Activated CD8-positive, alpha-beta memory T cell treated with anti-CD3 and anti-CD28 coated beads, Interleukin-2, amount 50 U/mL, for 24 hours (primary cell): Measurements from ENCODE around the gene SSC5D.
"Not testable (repeated sequence)": the region's sequence is repeated elsewhere in the genome, so short reads cannot be mapped to it uniquely, and the experiment has no call there.

Source experiments
- DNase-seq: peaks from one replicate; pipeline ENCODE4 v3.0.0-alpha.2; 2020; ENCODE audit errors: extremely low read depth

Gene SSC5D

GRCh38 chr19:55486971-55487923 lies 989 bp upstream of the SSC5D start:
- DNase-seq = no peak

DNA sequence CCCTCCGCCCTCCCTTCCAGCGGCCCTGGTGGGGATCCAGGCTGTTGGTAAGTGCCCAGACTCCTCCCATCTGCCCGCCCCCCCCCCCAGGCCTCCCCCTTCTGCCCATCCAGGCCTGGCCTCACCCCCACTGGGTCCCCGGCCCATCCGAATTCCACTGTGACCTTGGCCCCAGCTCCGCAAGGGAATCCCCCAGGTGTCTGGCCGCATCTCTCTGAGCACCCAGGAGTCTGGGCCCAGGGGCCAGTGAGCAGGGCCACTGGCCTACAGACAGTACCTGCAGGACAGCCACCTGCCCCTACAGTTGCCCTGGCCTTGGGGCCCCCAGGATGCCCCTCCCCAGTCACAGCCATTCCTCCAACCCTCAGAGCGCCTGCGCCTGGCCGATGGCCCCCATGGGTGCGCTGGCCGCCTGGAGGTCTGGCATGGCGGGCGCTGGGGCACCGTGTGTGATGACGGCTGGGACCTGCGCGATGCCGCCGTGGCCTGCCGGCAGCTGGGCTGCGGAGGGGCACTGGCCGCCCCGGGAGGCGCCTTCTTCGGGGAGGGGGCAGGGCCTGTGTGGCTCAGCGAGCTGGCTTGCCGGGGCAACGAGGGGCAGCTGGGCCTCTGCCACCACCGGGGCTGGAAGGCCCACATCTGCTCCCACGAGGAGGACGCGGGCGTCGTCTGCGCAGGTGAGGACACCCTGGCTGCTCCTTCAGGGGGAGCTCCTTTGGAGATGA lies 912 bp downstream of the SSC5D start:
- DNase-seq = no peak

GRCh38 chr19:55489711-55490477 lies 1.7 kb downstream of the SSC5D start:
- no peak for DNase-seq

DNA sequence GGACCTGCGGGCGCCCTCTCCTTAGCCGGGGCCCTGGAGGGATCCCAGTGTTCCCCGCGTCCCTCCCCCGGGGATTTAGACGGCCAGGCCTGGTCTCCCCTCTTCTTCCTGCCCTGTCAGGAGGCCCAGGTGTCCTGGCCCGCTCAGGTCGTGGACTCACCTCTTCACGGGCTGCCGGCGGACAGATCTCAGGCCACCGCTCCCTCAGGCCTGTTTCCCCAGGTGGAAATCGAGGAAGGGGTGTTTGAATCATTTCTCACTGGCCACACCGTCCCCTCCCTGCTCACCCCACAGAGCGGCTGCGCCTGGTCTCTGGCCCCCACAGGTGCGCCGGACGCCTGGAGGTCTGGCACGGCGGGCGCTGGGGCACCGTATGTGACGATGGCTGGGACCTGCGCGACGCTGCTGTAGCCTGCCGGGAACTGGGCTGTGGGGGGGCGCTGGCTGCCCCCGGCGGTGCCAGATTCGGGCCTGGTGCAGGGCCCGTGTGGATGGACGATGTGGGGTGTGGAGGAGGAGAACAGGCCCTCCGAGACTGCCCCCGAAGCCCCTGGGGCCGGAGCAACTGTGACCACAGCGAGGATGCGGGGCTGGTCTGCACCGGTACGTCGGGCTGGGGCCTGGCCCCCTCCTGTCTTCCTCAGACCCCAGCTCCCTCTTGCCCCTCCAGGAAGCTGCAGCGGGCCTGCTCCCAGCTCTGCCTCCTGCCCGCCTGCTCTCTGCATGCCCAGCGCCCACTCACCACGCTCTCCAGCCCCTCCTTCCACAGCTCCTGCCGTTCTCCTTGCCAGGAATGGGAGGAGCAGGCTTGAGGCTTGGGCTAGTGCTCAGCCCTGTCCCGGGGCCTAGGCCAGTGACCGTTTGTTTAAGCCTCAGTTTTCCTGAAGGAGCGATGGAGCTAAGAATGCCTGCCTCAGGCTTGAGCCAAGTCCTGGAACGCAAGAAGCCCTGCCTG lies 2.5 kb downstream of the SSC5D start:
- DNase-seq = no peak

- no peak for DNase-seq
Observed at GRCh38 chr19:55491546-55492360, 3.5 kb downstream of the SSC5D start.

DNA sequence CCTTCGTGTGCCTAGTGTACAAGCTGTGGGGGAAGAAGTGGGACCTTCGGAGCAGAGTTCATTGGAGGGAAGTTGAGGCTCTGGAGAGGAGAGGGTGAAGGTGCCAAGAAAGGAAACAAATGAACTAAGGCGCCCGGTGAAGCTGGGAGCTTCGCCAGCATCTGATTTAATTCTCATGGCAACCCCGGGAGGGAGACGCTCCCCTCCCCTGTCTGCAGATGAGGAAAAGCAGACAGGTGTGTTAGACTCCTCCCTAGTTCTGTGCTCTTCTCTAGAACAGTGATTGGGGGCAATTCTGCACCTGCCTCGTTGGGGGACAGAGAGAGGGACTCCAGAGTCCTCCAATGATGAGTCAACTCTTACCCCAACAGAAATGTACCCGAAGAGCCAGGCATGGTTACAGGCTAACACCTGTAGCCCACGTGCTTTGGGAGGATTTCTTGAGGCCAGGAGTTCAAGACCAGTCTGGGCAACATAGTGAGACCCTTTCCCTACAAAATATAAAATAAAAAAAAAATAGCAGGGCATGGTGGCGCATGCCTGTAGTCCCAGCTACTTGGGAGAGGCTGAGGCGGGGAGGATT lies 4.2 kb downstream of the SSC5D start:
- no peak for DNase-seq

GRCh38 chr19:55493052-55493644 lies 4.9 kb downstream of the SSC5D start:
- no peak for DNase-seq

- no peak for DNase-seq
Observed at GRCh38 chr19:55493645-55494171, 5.5 kb downstream of the SSC5D start.

GRCh38 chr19:55494172-55494761 lies 6.0 kb downstream of the SSC5D start:
- DNase-seq = no peak

GRCh38 chr19:55495646-55496349 lies 7.6 kb downstream of the SSC5D start:
- no peak for DNase-seq

DNA sequence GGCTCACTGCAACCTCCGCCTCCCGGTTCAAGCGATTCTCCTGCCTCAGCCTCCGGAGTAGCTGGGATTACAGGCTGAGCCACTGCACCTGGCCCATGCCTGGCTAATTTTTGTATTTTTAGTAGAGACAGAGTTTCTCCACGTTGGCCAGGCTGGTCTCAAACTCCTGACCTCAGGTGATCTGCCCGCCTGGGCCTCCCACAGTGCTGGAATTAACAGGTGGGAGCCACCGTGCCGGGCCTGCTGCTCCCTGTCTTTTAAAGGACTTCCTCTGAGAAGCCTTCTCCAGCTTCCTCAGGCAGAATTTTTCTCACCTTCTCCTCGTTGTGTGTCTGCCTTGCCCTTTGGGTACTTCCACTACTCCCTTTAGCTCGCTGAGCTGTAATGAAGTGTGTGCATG lies 8.6 kb downstream of the SSC5D start:
- DNase-seq = not testable (repeated sequence)

- DNase-seq = no peak
Observed at GRCh38 chr19:55497763-55498162, 9.5 kb downstream of the SSC5D start.

GRCh38 chr19:55498246-55498840 lies 10.1 kb downstream of the SSC5D start:
- no peak for DNase-seq

DNA sequence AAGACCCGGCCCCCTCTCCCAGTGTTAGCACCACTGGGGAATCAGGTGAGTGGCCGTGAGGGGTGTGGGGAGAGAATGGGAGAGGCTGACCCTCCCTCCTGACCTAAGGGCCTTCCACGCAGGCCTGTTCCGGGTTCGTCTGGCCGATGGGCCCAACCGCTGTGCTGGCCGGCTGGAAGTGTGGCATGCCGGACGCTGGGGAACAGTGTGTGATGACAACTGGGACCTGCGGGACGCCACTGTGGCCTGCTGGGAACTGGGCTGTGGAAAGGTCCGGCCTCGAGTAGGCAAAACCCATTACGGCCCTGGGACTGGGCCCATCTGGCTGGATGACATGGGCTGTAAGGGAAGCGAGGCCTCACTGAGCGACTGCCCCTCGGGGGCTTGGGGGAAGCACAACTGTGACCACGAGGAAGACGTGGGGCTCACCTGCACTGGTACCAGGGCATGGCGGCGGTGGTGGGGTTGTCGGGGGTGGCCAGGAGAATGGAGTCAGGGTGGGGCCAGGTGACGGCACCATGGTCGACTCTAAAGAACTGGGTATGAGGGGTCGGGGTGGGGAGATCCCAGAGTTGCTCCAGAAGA lies 12.2 kb downstream of the SSC5D start:
- DNase-seq = no peak

- DNase-seq = no peak
Observed at GRCh38 chr19:55502197-55502952, 14.1 kb downstream of the SSC5D start.

DNA sequence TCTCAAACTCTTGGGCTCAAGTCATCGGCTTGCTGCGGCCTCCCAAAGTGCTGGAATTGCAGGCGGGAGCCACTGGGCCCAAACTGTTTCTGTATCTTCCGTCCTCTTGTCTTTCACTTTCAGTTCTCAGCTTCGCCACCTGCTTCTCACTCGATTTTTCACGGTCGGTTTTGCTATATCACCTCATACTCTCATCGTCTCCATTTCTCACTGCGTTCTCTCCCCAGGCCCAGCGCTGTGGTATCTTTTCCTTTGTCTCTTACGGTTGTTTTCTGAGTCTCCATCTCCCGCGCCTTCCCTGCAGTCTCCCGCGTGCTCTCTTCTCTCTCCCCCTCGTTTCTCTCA lies 14.9 kb downstream of the SSC5D start:
- no peak for DNase-seq
